ENCODE data around the gene FNTB.

GRCh38 chr14:64956697-64957406 is 29.8 kb upstream of the FNTB start:
- TF ChIP-seq, protein P1, sequence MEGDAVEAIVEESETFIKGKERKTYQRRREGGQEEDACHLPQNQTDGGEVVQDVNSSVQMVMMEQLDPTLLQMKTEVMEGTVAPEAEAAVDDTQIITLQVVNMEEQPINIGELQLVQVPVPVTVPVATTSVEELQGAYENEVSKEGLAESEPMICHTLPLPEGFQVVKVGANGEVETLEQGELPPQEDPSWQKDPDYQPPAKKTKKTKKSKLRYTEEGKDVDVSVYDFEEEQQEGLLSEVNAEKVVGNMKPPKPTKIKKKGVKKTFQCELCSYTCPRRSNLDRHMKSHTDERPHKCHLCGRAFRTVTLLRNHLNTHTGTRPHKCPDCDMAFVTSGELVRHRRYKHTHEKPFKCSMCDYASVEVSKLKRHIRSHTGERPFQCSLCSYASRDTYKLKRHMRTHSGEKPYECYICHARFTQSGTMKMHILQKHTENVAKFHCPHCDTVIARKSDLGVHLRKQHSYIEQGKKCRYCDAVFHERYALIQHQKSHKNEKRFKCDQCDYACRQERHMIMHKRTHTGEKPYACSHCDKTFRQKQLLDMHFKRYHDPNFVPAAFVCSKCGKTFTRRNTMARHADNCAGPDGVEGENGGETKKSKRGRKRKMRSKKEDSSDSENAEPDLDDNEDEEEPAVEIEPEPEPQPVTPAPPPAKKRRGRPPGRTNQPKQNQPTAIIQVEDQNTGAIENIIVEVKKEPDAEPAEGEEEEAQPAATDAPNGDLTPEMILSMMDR (IDR thresholded peaks at IDR 0.05), result no peak
- no peak for TF ChIP-seq EZH2 (IDR thresholded peaks at IDR 0.05; ENCODE audit: borderline replicate concordance, insufficient read depth, low read depth, low read length, poor library complexity, severe bottlenecking)
